Trophoblast cell (in vitro differentiated cells and primary cell): ENCODE data around the gene CCL26.
"Not testable (repeated sequence)": the region's sequence is repeated elsewhere in the genome, so short reads cannot be mapped to it uniquely, and the experiment has no call there.

ENCODE experiments used
- DNase-seq, 2 donors: peaks; one replicate each; pipeline ENCODE4 v3.0.0-alpha.2; 2016
- H2AFZ ChIP-seq: 2 replicates; pipeline ENCODE4 v1.6.1; 2013; ENCODE audit warnings: low read length, moderate library complexity, mild to moderate bottlenecking; ENCODE audit not compliant: insufficient read depth, poor library complexity
- H2AK5ac ChIP-seq: 2 replicates; pipeline ENCODE4 v1.6.1; 2013; ENCODE audit warnings: mild to moderate bottlenecking, low read length
- H2BK120ac ChIP-seq: 2 replicates; pipeline ENCODE4 v1.6.1; 2013; ENCODE audit warnings: low read length, mild to moderate bottlenecking, moderate library complexity; ENCODE audit not compliant: insufficient read depth, poor library complexity
- H2BK12ac ChIP-seq: 2 replicates; pipeline ENCODE4 v1.6.1; 2013; ENCODE audit warnings: mild to moderate bottlenecking, low read length, moderate library complexity
- H2BK5ac ChIP-seq: 2 replicates; pipeline ENCODE4 v1.6.1; 2013; ENCODE audit warnings: low read length, low read depth, moderate library complexity, mild to moderate bottlenecking; ENCODE audit not compliant: poor library complexity
- H3K14ac ChIP-seq: 2 replicates; pipeline ENCODE4 v1.6.1; 2013; ENCODE audit warnings: mild to moderate bottlenecking, low read length
- H3K18ac ChIP-seq: 2 replicates; pipeline ENCODE4 v1.6.1; 2013; ENCODE audit warnings: mild to moderate bottlenecking, low read length
- H3K23ac ChIP-seq: 2 replicates; pipeline ENCODE4 v1.6.1; 2013; ENCODE audit warnings: low read length
- H3K27ac ChIP-seq: 2 replicates; pipeline ENCODE4 v1.5.1; 2013; ENCODE audit warnings: low read depth, mild to moderate bottlenecking, inconsistent platforms, low read length, moderate library complexity
- H3K27me3 ChIP-seq: 2 replicates; pipeline ENCODE4 v1.6.1; 2013; ENCODE audit warnings: inconsistent platforms, mild to moderate bottlenecking, low read length, moderate library complexity; ENCODE audit not compliant: insufficient read depth
- H3K36me3 ChIP-seq, 2 experiments: 1 replicate in 1 of 2; 2 replicates in 1 of 2; pipeline ENCODE4 v1.6.1; 2013; ENCODE audit warnings: low read length in 2 of 2, mild to moderate bottlenecking in 2 of 2, moderate library complexity in 1 of 2; ENCODE audit not compliant: insufficient read depth in 2 of 2, control insufficient read depth in 1 of 2
- H3K4ac ChIP-seq: 2 replicates; pipeline ENCODE4 v1.6.1; 2013; ENCODE audit warnings: low read depth, mild to moderate bottlenecking, low read length, moderate library complexity
- H3K4me1 ChIP-seq, 2 experiments: 1 replicate in 1 of 2; 2 replicates in 1 of 2; pipeline ENCODE4 v1.6.1; 2013; ENCODE audit warnings: low read length in 2 of 2, mild to moderate bottlenecking in 2 of 2, moderate library complexity in 1 of 2; ENCODE audit not compliant: insufficient read depth in 2 of 2, control insufficient read depth in 1 of 2
- H3K4me2 ChIP-seq: 2 replicates; pipeline ENCODE4 v1.6.1; 2013; ENCODE audit warnings: inconsistent platforms, mild to moderate bottlenecking, low read length, moderate library complexity
- H3K4me3 ChIP-seq: 2 replicates; pipeline ENCODE4 v1.5.1; 2013; ENCODE audit warnings: mild to moderate bottlenecking, low read depth, low read length, inconsistent platforms
- H3K79me1 ChIP-seq: one replicate; pipeline ENCODE4 v1.6.1; 2013; ENCODE audit warnings: low read length
- H3K79me2 ChIP-seq: 2 replicates; pipeline ENCODE4 v1.6.1; 2013; ENCODE audit warnings: low read length, mild to moderate bottlenecking; ENCODE audit not compliant: control insufficient read depth, insufficient read depth, poor library complexity
- H3K9ac ChIP-seq: 2 replicates; pipeline ENCODE4 v1.6.1; 2013; ENCODE audit warnings: mild to moderate bottlenecking, low read length
- H3K9me3 ChIP-seq: 2 replicates; pipeline ENCODE4 v1.6.1; 2013; ENCODE audit warnings: low read depth, mild to moderate bottlenecking, control low read depth, inconsistent platforms, low read length; ENCODE audit not compliant: insufficient read depth
- H4K12ac ChIP-seq: 2 replicates; pipeline ENCODE4 v1.6.1; 2013; ENCODE audit warnings: low read depth, mild to moderate bottlenecking, low read length, moderate library complexity
- H4K8ac ChIP-seq: 2 replicates; pipeline ENCODE4 v1.6.1; 2013; ENCODE audit warnings: low read depth, mild to moderate bottlenecking, low read length, moderate library complexity
- H4K91ac ChIP-seq: one replicate; pipeline ENCODE4 v1.6.1; 2013; ENCODE audit warnings: low read depth, mild to moderate bottlenecking, low read length, moderate library complexity
- WGBS: extraction: QIAGEN DNeasy Blood & Tissue Kit; methylation state at CpG from one replicate; pipeline ENCODE4 v1.1.7; 2013; ENCODE audit warnings: missing lambda C conversion rate; ENCODE audit not compliant: insufficient read length, insufficient coverage; ENCODE audit errors: extremely low coverage; 5-methylcytosine and 5-hydroxymethylcytosine counted together

CCL26 gene

DNA sequence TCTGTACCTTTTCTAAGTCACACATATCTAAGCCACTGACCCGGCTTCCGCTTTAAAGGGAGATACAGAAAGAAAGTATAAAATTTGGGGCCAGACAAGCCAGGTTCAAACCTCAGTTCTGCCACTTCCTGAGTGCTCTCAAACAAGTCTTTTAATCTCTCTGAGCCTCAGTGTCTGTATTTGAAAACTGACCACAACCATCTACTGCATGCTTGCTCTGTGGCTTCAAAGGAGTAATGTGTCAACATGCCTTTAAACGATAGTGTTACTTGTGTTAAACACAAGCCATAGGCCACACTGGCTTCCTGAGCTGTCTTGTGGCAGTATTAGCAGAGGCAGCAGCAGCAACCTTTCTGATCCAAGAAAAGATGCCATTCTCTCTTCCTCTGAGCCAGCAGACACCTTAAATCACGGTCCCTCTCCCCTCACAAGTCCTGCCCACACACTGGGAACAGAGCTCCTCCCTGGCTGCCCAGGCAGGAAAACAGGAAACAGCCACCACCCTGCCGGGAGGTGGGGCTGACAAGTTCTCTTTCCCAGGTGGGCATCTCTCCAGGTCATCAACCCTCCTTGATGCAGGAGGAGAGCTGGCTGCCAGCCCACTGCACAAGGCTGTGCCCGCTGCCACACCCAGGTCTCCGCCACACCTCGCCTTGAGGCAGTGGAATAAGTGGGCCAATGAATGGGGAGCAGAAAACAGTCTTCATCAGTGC is 44.0 kb downstream of the CCL26 start:
- Histone ChIP-seq H4K8ac (peak overlapping the region; percentile 72), H3K4ac (no peak overlapping the region), H3K4me3 (no peak overlapping the region), H3K36me3 (no peaks in the 10 kb centered on the region), H3K4me1 (peaks cover 9 to 11% of the 10 kb centered on the region in 2 experiments), H3K79me1 (peaks cover 7% of the 10 kb centered on the region), H3K9me3 (peaks cover 1% of the 10 kb centered on the region), H2AK5ac (peak overlapping the region; percentile 42), H3K4me2 (no peak overlapping the region), H2AFZ (peak overlapping the region; percentile 66), H3K9ac (no peak overlapping the region), H2BK120ac (no peak overlapping the region), H4K12ac (peak overlapping the region; percentile 8), H2BK5ac (no peak overlapping the region), H3K79me2 (peaks cover 2% of the 10 kb centered on the region), H4K91ac (peak overlapping the region; percentile 45), H3K23ac (no peak overlapping the region), H3K27me3 (no peaks in the 10 kb centered on the region), H3K14ac (no peak overlapping the region), H3K18ac (peak overlapping the region; percentile 2), H2BK12ac (peak overlapping the region; percentile 23), H3K27ac (peak overlapping the region; percentile 23)
- WGBS = no CpG with 5 or more reads among the region's 8 CpGs
- DNase-seq = peak; percentile 60 to 75

DNA sequence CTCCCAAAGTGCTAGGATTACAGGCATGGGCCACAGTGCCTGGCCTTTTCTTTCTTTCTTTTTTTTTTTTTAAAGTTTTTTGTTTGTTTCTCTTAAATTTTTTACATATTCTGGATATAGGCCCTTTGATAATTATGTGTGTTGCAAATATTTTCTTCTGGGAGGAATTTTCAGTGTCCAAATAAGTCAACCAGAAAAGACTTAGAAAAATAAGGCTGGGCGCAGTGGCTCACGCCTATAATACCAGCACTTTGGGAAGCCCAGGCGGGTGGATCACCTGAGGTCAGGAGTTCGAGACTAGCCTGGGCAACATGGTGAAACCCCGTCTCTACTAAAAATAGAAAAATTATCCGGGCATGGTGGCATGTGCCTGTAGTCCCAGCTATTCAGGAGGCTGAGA is 44.7 kb downstream of the CCL26 start:
- not testable (repeated sequence) for H3K4me2 ChIP-seq

DNA sequence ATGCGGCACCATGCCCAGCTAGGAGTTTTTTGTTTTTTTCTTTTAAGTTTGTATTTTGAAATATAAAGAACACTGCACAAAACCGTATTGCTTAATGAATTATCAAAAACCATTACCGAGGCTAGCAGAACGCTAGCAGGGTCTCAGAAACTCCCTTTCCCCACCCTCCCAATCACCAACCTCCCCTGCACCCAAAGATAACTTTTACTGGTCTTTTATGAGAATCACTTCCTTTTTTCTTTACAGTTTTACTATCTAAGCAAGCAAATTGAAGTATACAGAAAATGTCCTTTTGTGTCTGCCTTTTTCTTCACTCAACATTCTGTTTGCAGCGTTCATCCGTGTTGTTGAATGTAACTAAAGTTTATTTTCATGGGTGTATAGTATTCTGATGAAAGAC is 46.7 kb downstream of the CCL26 start:
- no peak overlapping the region for H3K4me2 ChIP-seq
- no CpG with 5 or more reads among the region's 6 CpGs for WGBS
- no peak overlapping the region for H3K9ac ChIP-seq
- no peak overlapping the region for H2AK5ac ChIP-seq
- H2BK12ac ChIP-seq = no peak overlapping the region
- H3K18ac ChIP-seq = no peak overlapping the region
- no peak overlapping the region for H3K4ac ChIP-seq
- H3K4me3 ChIP-seq = no peak overlapping the region
- no peak overlapping the region for H3K14ac ChIP-seq
- no peak overlapping the region for H3K23ac ChIP-seq
- peaks cover 2% of the 10 kb centered on the region for H3K79me2 ChIP-seq
- H2BK120ac ChIP-seq = no peak overlapping the region
- peaks cover 1% of the 10 kb centered on the region for H3K9me3 ChIP-seq
- H4K91ac ChIP-seq = no peak overlapping the region
- H3K27ac ChIP-seq = no peak overlapping the region
- no peak overlapping the region for H2AFZ ChIP-seq
- H4K12ac ChIP-seq = no peak overlapping the region
- no peak overlapping the region for H2BK5ac ChIP-seq
- H3K27me3 ChIP-seq = no peaks in the 10 kb centered on the region
- no peak for DNase-seq
- H3K36me3 ChIP-seq = no peaks in the 10 kb centered on the region
- peaks cover 9 to 11% of the 10 kb centered on the region in 2 experiments for H3K4me1 ChIP-seq
- H3K79me1 ChIP-seq = peaks cover 7% of the 10 kb centered on the region
- H4K8ac ChIP-seq = no peak overlapping the region

More for the DNA sequence above, 44.7 kb downstream of the CCL26 start:
- not testable (repeated sequence) for H3K27ac ChIP-seq, H3K36me3 ChIP-seq, H3K9me3 ChIP-seq, H2AFZ ChIP-seq, H3K4me3 ChIP-seq, H2BK5ac ChIP-seq, H3K4ac ChIP-seq, H4K91ac ChIP-seq, H3K79me1 ChIP-seq, H2BK12ac ChIP-seq, H3K23ac ChIP-seq, H2AK5ac ChIP-seq, H4K8ac ChIP-seq, H3K79me2 ChIP-seq, H3K9ac ChIP-seq, H2BK120ac ChIP-seq, H3K27me3 ChIP-seq, H3K14ac ChIP-seq, H4K12ac ChIP-seq, H3K18ac ChIP-seq
- peak; percentile 81 to 93 for DNase-seq
- no CpG with 5 or more reads among the region's 6 CpGs for WGBS
- H3K4me1 ChIP-seq = peaks cover 9 to 11% of the 10 kb centered on the region in 2 experiments

- peaks cover 4% of the 10 kb centered on the region for H3K79me1 ChIP-seq
- no peak overlapping the region for H3K4me3 ChIP-seq
- no peak overlapping the region for H2BK5ac ChIP-seq
- H2BK12ac ChIP-seq = no peak overlapping the region
- no peaks in the 10 kb centered on the region for H3K36me3 ChIP-seq
- H4K12ac ChIP-seq = no peak overlapping the region
- H2BK120ac ChIP-seq = no peak overlapping the region
- H3K23ac ChIP-seq = no peak overlapping the region
- no peak overlapping the region for H3K18ac ChIP-seq
- no peak for DNase-seq
- H3K9ac ChIP-seq = no peak overlapping the region
- no peaks in the 10 kb centered on the region for H3K79me2 ChIP-seq
- H2AFZ ChIP-seq = no peak overlapping the region
- H3K27ac ChIP-seq = no peak overlapping the region
- WGBS = no CpG with 5 or more reads among the region's 3 CpGs
- no peak overlapping the region for H4K91ac ChIP-seq
- H3K4ac ChIP-seq = no peak overlapping the region
- H4K8ac ChIP-seq = no peak overlapping the region
- H3K27me3 ChIP-seq = no peaks in the 10 kb centered on the region
- no peak overlapping the region for H3K14ac ChIP-seq
- no peaks in the 10 kb centered on the region for H3K9me3 ChIP-seq
- no peak overlapping the region for H2AK5ac ChIP-seq
- H3K4me1 ChIP-seq = peaks cover 5 to 9% of the 10 kb centered on the region in 2 experiments
- H3K4me2 ChIP-seq = no peak overlapping the region
Measured at GRCh38 chr7:75723444-75723843, 48.6 kb downstream of the CCL26 start.
